Measurements from ENCODE around the gene NDRG3. TPM values are rescaled to one million over a fixed set of nuclear protein-coding genes. Genes with fewer than 3 reads are reported as not detected.

The NDRG3 gene
- total RNA-seq, 1 donor from 2014 or later = 33.1 TPM

DNA sequence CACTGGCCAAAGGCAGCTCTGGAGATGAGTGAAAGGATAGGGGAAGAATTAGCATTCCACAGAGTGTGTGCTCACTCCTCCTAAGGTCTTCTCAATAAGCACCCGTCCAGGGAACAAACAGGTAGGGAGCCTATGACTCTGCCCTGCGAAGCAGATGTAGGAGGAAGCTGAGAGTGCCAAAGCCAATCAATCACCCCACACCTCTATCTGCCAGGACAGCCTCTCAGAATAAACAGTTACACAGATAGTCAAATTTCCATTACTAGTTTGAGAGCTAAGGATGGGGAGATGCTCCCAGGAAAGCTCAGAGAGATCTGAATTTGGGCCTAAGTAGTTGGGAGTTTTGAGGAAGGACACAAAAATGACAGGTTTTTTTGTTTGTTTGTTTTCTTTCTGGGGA lies 59.4 kb downstream of the NDRG3 start:
- Histone ChIP-seq H3K9me3 (ENCODE audit: insufficient read depth, low read depth, low read length) (no peaks in the 10 kb centered on the region), H2AFZ (ENCODE audit: low read depth, low read length) (no peak overlapping the region), H3K27ac (ENCODE audit: low read depth, low read length) (no peak overlapping the region), H3K27me3 (ENCODE audit: insufficient read depth, low read length) (no peaks in the 10 kb centered on the region), H3K4me3 (ENCODE audit: insufficient read depth, low read depth, low read length) (no peak overlapping the region), H4K20me1 (ENCODE audit: insufficient read depth, low read length) (no peaks in the 10 kb centered on the region), H3K4me2 (ENCODE audit: low read length) (no peak overlapping the region), H3K36me3 (ENCODE audit: insufficient read depth, low read length) (peaks cover 9% of the 10 kb centered on the region), H3K9ac (ENCODE audit: low read length) (no peak overlapping the region), H3K4me1 (ENCODE audit: insufficient read depth, low read length) (no peaks in the 10 kb centered on the region), H3K79me2 (ENCODE audit: insufficient read depth, low read length) (no peaks in the 10 kb centered on the region)
- DNase-seq (ENCODE audit: low read depth) (no peak), FAIRE-seq (no peak)
- H3K9me3 Mint-ChIP-seq (ENCODE audit: unreplicated experiment) = no peaks in the 10 kb centered on the region
- H3K27ac Mint-ChIP-seq (ENCODE audit: unreplicated experiment) = no peak overlapping the region
- no peak for TF ChIP-seq CTCF (IDR thresholded peaks at IDR 0.05; ENCODE audit: insufficient read depth, low read depth, low read length)
- TF ChIP-seq EZH2 (IDR thresholded peaks at IDR 0.05; ENCODE audit: insufficient read depth, low read length) = no peak
- H3K36me3 Mint-ChIP-seq (ENCODE audit: low read depth, unreplicated experiment) = peaks cover 2% of the 10 kb centered on the region
- H3K4me3 Mint-ChIP-seq (ENCODE audit: unreplicated experiment) = no peak overlapping the region
- no peaks in the 10 kb centered on the region for H3K4me1 Mint-ChIP-seq (ENCODE audit: low read depth, unreplicated experiment)
- H3K27me3 Mint-ChIP-seq (ENCODE audit: low read depth, unreplicated experiment) = no peaks in the 10 kb centered on the region

DNA sequence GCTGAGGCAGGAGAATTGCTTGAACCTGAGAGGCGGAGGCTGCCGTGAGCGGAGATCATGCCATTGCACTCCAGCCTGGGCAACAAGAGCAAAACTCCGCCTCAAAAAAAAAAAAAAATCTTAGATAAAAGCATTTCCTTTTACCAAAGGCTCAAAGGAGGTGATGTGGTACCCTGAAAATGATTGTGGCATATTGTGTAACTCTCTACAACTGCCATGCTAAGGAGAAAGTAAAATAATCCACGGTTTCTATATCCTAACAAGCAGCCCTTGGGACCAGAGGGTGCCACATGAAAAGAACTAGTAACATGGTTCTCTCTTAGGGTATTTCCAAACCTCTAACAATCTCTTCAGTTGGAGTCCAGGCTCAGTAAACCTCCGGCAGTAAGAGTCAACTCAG lies 61.1 kb downstream of the NDRG3 start:
- no peaks in the 10 kb centered on the region for H3K27me3 Mint-ChIP-seq (ENCODE audit: low read depth, unreplicated experiment)
- no peak overlapping the region for H3K4me3 Mint-ChIP-seq (ENCODE audit: unreplicated experiment)
- DNase-seq (ENCODE audit: low read depth) = no peak
- no peak overlapping the region for H3K27ac Mint-ChIP-seq (ENCODE audit: unreplicated experiment)
- no peaks in the 10 kb centered on the region for H3K4me1 ChIP-seq (ENCODE audit: insufficient read depth, low read length)
- H2AFZ ChIP-seq (ENCODE audit: low read depth, low read length) = no peak overlapping the region
- H3K9me3 Mint-ChIP-seq (ENCODE audit: unreplicated experiment) = no peaks in the 10 kb centered on the region
- H3K36me3 Mint-ChIP-seq (ENCODE audit: low read depth, unreplicated experiment) = peaks cover 4% of the 10 kb centered on the region
- no peaks in the 10 kb centered on the region for H3K4me1 Mint-ChIP-seq (ENCODE audit: low read depth, unreplicated experiment)
- no peaks in the 10 kb centered on the region for H4K20me1 ChIP-seq (ENCODE audit: insufficient read depth, low read length)
- H3K4me2 ChIP-seq (ENCODE audit: low read length) = no peak overlapping the region
- FAIRE-seq = no peak
- no peak overlapping the region for H3K27ac ChIP-seq (ENCODE audit: low read depth, low read length)
- TF ChIP-seq EZH2 (IDR thresholded peaks at IDR 0.05; ENCODE audit: insufficient read depth, low read length) = no peak
- TF ChIP-seq CTCF (IDR thresholded peaks at IDR 0.05; ENCODE audit: insufficient read depth, low read depth, low read length) = no peak
- no peaks in the 10 kb centered on the region for H3K9me3 ChIP-seq (ENCODE audit: insufficient read depth, low read depth, low read length)
- no peak overlapping the region for H3K4me3 ChIP-seq (ENCODE audit: insufficient read depth, low read depth, low read length)
- no peaks in the 10 kb centered on the region for H3K27me3 ChIP-seq (ENCODE audit: insufficient read depth, low read length)
- H3K36me3 ChIP-seq (ENCODE audit: insufficient read depth, low read length) = peaks cover 12% of the 10 kb centered on the region
- H3K79me2 ChIP-seq (ENCODE audit: insufficient read depth, low read length) = no peaks in the 10 kb centered on the region
- no peak overlapping the region for H3K9ac ChIP-seq (ENCODE audit: low read length)

GRCh38 chr20:36682311-36682710 lies 63.6 kb downstream of the NDRG3 start:
- no peak for FAIRE-seq
- no peaks in the 10 kb centered on the region for H3K27me3 Mint-ChIP-seq (ENCODE audit: low read depth, unreplicated experiment)
- Histone ChIP-seq H3K4me3 (ENCODE audit: insufficient read depth, low read depth, low read length) (no peak overlapping the region), H3K4me1 (ENCODE audit: insufficient read depth, low read length) (no peaks in the 10 kb centered on the region), H3K9ac (ENCODE audit: low read length) (no peak overlapping the region), H4K20me1 (ENCODE audit: insufficient read depth, low read length) (no peaks in the 10 kb centered on the region), H3K4me2 (ENCODE audit: low read length) (no peak overlapping the region), H3K27ac (ENCODE audit: low read depth, low read length) (no peak overlapping the region), H2AFZ (ENCODE audit: low read depth, low read length) (no peak overlapping the region), H3K9me3 (ENCODE audit: insufficient read depth, low read depth, low read length) (no peaks in the 10 kb centered on the region), H3K36me3 (ENCODE audit: insufficient read depth, low read length) (peaks cover 11% of the 10 kb centered on the region), H3K27me3 (ENCODE audit: insufficient read depth, low read length) (no peaks in the 10 kb centered on the region), H3K79me2 (ENCODE audit: insufficient read depth, low read length) (no peaks in the 10 kb centered on the region)
- DNase-seq (ENCODE audit: low read depth) = no peak
- peaks cover 5% of the 10 kb centered on the region for H3K36me3 Mint-ChIP-seq (ENCODE audit: low read depth, unreplicated experiment)
- no peak overlapping the region for H3K27ac Mint-ChIP-seq (ENCODE audit: unreplicated experiment)
- no peak for TF ChIP-seq CTCF (IDR thresholded peaks at IDR 0.05; ENCODE audit: insufficient read depth, low read depth, low read length)
- no peak for TF ChIP-seq EZH2 (IDR thresholded peaks at IDR 0.05; ENCODE audit: insufficient read depth, low read length)
- no peak overlapping the region for H3K4me3 Mint-ChIP-seq (ENCODE audit: unreplicated experiment)
- H3K9me3 Mint-ChIP-seq (ENCODE audit: unreplicated experiment) = no peaks in the 10 kb centered on the region
- no peaks in the 10 kb centered on the region for H3K4me1 Mint-ChIP-seq (ENCODE audit: low read depth, unreplicated experiment)

Measured in astrocyte (in vitro differentiated cells and primary cell).